HepG2 (cell line): ENCODE measurements around the gene ZNF749. TPM values are rescaled to one million over a fixed set of nuclear protein-coding genes. Genes with fewer than 3 reads are reported as not detected.

ENCODE experiments used
- DBP ChIP-seq: sonication (generic); formaldehyde crosslinking; IDR thresholded peaks from 2 replicates; pipeline ENCODE4 v1.4.0; 2020; ENCODE audit warnings: missing genetic modification reagents; ENCODE audit errors: not compliant biosample characterization
- GABPA ChIP-seq, 2 experiments: IDR thresholded peaks; 2 replicates each; pipeline ENCODE4 v1.6.1; 2011 to 2016; ENCODE audit warnings: low read depth in 2 of 2, low read length in 1 of 2, missing biosample characterization in 1 of 2, missing genetic modification characterization in 1 of 2
- GPN1 ChIP-seq: sonication (generic); formaldehyde crosslinking; IDR thresholded peaks from 2 replicates; pipeline ENCODE4 v1.5.1; 2020; ENCODE audit warnings: missing genetic modification reagents, borderline replicate concordance
- HDAC1 ChIP-seq: sonication (generic); formaldehyde crosslinking; IDR thresholded peaks from 2 replicates; pipeline ENCODE4 v1.5.1; 2020; ENCODE audit warnings: mild to moderate bottlenecking, missing genetic modification reagents
- HNRNPH1 ChIP-seq: fragments of 200-400 bp; formaldehyde crosslinking; optimal IDR thresholded peaks from 2 replicates; pipeline ENCODE3; 2017; ENCODE audit warnings: mild to moderate bottlenecking, low read depth, low read length
- KDM2A ChIP-seq: sonication (generic); formaldehyde crosslinking; IDR thresholded peaks from 2 replicates; pipeline ENCODE4 v1.4.0; 2020; ENCODE audit warnings: low read depth, missing genetic modification reagents, borderline replicate concordance
- MED1 ChIP-seq: sonication (generic); formaldehyde crosslinking; IDR thresholded peaks from 2 replicates; pipeline ENCODE4 v1.4.0; 2020; ENCODE audit warnings: missing genetic modification reagents
- PTBP1 ChIP-seq: fragments of 200-400 bp; formaldehyde crosslinking; IDR thresholded peaks from 2 replicates; pipeline ENCODE4 v1.6.1; 2018; ENCODE audit warnings: low read length, low read depth; ENCODE audit not compliant: poor library complexity, severe bottlenecking
- SETDB1 ChIP-seq: sonication (generic); formaldehyde crosslinking; IDR thresholded peaks from 2 replicates; pipeline ENCODE4 v1.5.1; 2020; ENCODE audit warnings: missing genetic modification reagents, mild to moderate bottlenecking, borderline replicate concordance
- SIN3A ChIP-seq: IDR thresholded peaks from 2 replicates; pipeline ENCODE4 v1.6.1; 2011; ENCODE audit warnings: low read depth, mild to moderate bottlenecking, control low read depth, low read length, borderline replicate concordance
- SSRP1 ChIP-seq: IDR thresholded peaks from 2 replicates; pipeline ENCODE4 v1.6.1; 2016; ENCODE audit warnings: control low read depth
- THRA ChIP-seq: sonication (generic); formaldehyde crosslinking; IDR thresholded peaks from 2 replicates; pipeline ENCODE4 v1.4.0; 2020; ENCODE audit warnings: missing genetic modification reagents, borderline replicate concordance
- TMF1 ChIP-seq: sonication (generic); formaldehyde crosslinking; IDR thresholded peaks from 2 replicates; pipeline ENCODE4 v1.8.1; 2022; ENCODE audit warnings: low read depth, missing genetic modification reagents
- TRIM22 ChIP-seq: fragments of 450-650 bp; IDR thresholded peaks from 2 replicates; pipeline ENCODE4 v1.6.1; 2017
- U2AF2 ChIP-seq: fragments of 200-400 bp; formaldehyde crosslinking; IDR thresholded peaks from 2 replicates; pipeline ENCODE4 v1.6.1; 2017; ENCODE audit warnings: low read depth, mild to moderate bottlenecking, low read length
- ZBTB49 ChIP-seq: sonication (generic); formaldehyde crosslinking; IDR thresholded peaks from 2 replicates; pipeline ENCODE4 v1.4.0; 2020; ENCODE audit warnings: missing genetic modification reagents, borderline replicate concordance
- ZIK1 ChIP-seq: sonication (generic); formaldehyde crosslinking; IDR thresholded peaks from 2 replicates; pipeline ENCODE4 v1.5.0; 2020; ENCODE audit warnings: mild to moderate bottlenecking, low read depth, missing genetic modification reagents, borderline replicate concordance
- ZMYM4 ChIP-seq: sonication (generic); formaldehyde crosslinking; IDR thresholded peaks from 2 replicates; pipeline ENCODE4 v1.8.1; 2023; ENCODE audit warnings: mild to moderate bottlenecking, missing genetic modification reagents
- ZNF17 ChIP-seq: sonication (generic); formaldehyde crosslinking; IDR thresholded peaks from 2 replicates; pipeline ENCODE4 v1.5.0; 2020; ENCODE audit warnings: mild to moderate bottlenecking, missing genetic modification reagents
- ZNF3 ChIP-seq: IDR thresholded peaks from 2 replicates; pipeline ENCODE4 v1.7.0; 2017; ENCODE audit warnings: inconsistent platforms
- ZNF354B ChIP-seq: sonication (generic); formaldehyde crosslinking; IDR thresholded peaks from 2 replicates; pipeline ENCODE4 v1.8.0; 2022; ENCODE audit warnings: mild to moderate bottlenecking, missing genetic modification reagents
- ZNF547 ChIP-seq: sonication (generic); formaldehyde crosslinking; IDR thresholded peaks from 2 replicates; pipeline ENCODE4 v1.5.1; 2020; ENCODE audit warnings: mild to moderate bottlenecking, missing genetic modification reagents
- ZNF672 ChIP-seq: sonication (generic); formaldehyde crosslinking; IDR thresholded peaks from 2 replicates; pipeline ENCODE4 v1.8.1; 2022; ENCODE audit warnings: missing genetic modification reagents
- ZSCAN12 ChIP-seq: sonication (generic); formaldehyde crosslinking; IDR thresholded peaks from 2 replicates; pipeline ENCODE4 v1.9.0; 2021; ENCODE audit warnings: mild to moderate bottlenecking, missing genetic modification reagents
- polyA plus RNA-seq, 8 experiments: library from polyadenylated mRNA; depleted of rRNA in 3 of 8; stranded (reverse) in 7 of 8; unstranded in 1 of 8; fragments of >200 nt; fragmentation: Illumina TruSeq in 4 of 8; extraction: Trizol in 4 of 8; gene quantifications; 2 replicates each; pipeline versions ENCODE4 v1.2.1 to v1.2.3, GENCODE V29; 2011 to 2016; ENCODE audit warnings: low read depth in 4 of 8, missing spikeins in 1 of 8, mixed read lengths in 1 of 8; ENCODE audit not compliant: insufficient read depth in 1 of 8
- total RNA-seq, 5 experiments: library from RNA; depleted of rRNA; stranded (reverse); fragments of >200 nt; fragmentation: Illumina TruSeq; extraction: Trizol; gene quantifications; 2 replicates each; pipeline ENCODE4 v1.2.3, GENCODE V29; 2016; ENCODE audit warnings: low read depth in 1 of 5

The ZNF749 gene
- total and polyA plus RNA-seq, 2 of the 13 experiments (the other 11 are each of a cell fraction or from before 2014, with no cell fraction given), result 18.9 to 21.0 TPM

GRCh38 chr19:57477191-57478008 lies 42.3 kb downstream of the ZNF749 start, which contains the start of gene ZNF772 (continued):
- peak; percentile 75; the same call in 1 of the 2 replicates for TF ChIP-seq KDM2A (CRISPR knock-in tag)
- peak; percentile 15; the same call in 1 of the 2 replicates for TF ChIP-seq ZMYM4
- no peak for TF ChIP-seq HNRNPH1
- TF ChIP-seq GPN1 (CRISPR knock-in tag), result no peak
- peak; percentile 30; the same call in 1 of the 2 replicates for TF ChIP-seq ZNF547 (CRISPR knock-in tag)
- no peak for TF ChIP-seq ZBTB49 (CRISPR knock-in tag)
- 0 out of 2 replicates have a peak, but pooled peaks have one; percentile 53 for TF ChIP-seq ZIK1 (CRISPR knock-in tag)
- TF ChIP-seq DBP, result no peak
- no peak for TF ChIP-seq U2AF2
- TF ChIP-seq PTBP1, result no peak
- no peak; the same call in 1 of the 2 replicates for TF ChIP-seq SETDB1 (CRISPR knock-in tag)
- peak; percentile 91 for TF ChIP-seq HDAC1
- TF ChIP-seq ZNF3 (CRISPR knock-in tag), result no peak
- TF ChIP-seq MED1, result peak; percentile 24; the same call in 1 of the 2 replicates
- TF ChIP-seq SIN3A, result peak; percentile 80; the same call in 1 of the 2 replicates
- TF ChIP-seq ZNF672, result no peak
- TF ChIP-seq ZSCAN12 (CRISPR knock-in tag), result no peak
- TF ChIP-seq ZNF354B (CRISPR knock-in tag), result no peak
- no peak for TF ChIP-seq ZNF17 (CRISPR knock-in tag)
- no peak for TF ChIP-seq SSRP1 (CRISPR knock-in tag)
- TF ChIP-seq TMF1 (CRISPR knock-in tag), result 0 out of 2 replicates have a peak, but pooled peaks have one; percentile 1
- TF ChIP-seq GABPA (IDR thresholded peaks at IDR 0.05; ENCODE audit: low read depth, low read length), result peak; percentile 87
- TF ChIP-seq GABPA (CRISPR knock-in tag; IDR thresholded peaks at IDR 0.05; ENCODE audit: low read depth), result peak; percentile 99
- TF ChIP-seq TRIM22, result no peak
- TF ChIP-seq THRA (CRISPR knock-in tag), result no peak
